ES-I3 (cell line): ENCODE measurements around the gene SNCB.

Experiments used
- H3K36me3 ChIP-seq: 2 replicates; pipeline ENCODE4 v1.6.1; 2013; ENCODE audit warnings: mild to moderate bottlenecking, low read length, control low read depth, moderate library complexity; ENCODE audit not compliant: insufficient read depth
- H3K4me1 ChIP-seq: 2 replicates; pipeline ENCODE4 v1.6.1; 2013; ENCODE audit warnings: mild to moderate bottlenecking, control low read depth, low read length; ENCODE audit not compliant: insufficient read depth
- H3K9ac ChIP-seq: 2 replicates; pipeline ENCODE4 v1.6.1; 2013; ENCODE audit warnings: low read depth, mild to moderate bottlenecking, low read length, moderate library complexity
- H3K9me3 ChIP-seq: 2 replicates; pipeline ENCODE4 v1.6.1; 2013; ENCODE audit warnings: mild to moderate bottlenecking, low read length, moderate library complexity; ENCODE audit not compliant: control insufficient read depth, insufficient read depth

The SNCB gene

GRCh38 chr5:176581361-176581760 is 49.0 kb downstream of the SNCB start:
- no peak overlapping the region for H3K9ac ChIP-seq
- H3K9me3 ChIP-seq: no peaks in the 10 kb centered on the region
- H3K4me1 ChIP-seq: no peaks in the 10 kb centered on the region
- H3K36me3 ChIP-seq: no peaks in the 10 kb centered on the region

GRCh38 chr5:176579323-176579722 is 51.0 kb downstream of the SNCB start:
- Histone ChIP-seq H3K9ac (no peak overlapping the region), H3K9me3 (no peaks in the 10 kb centered on the region), H3K4me1 (no peaks in the 10 kb centered on the region), H3K36me3 (no peaks in the 10 kb centered on the region)

- no peaks in the 10 kb centered on the region for H3K9me3 ChIP-seq
- H3K9ac ChIP-seq: no peak overlapping the region
- H3K4me1 ChIP-seq: no peaks in the 10 kb centered on the region
- H3K36me3 ChIP-seq: no peaks in the 10 kb centered on the region
Measured at GRCh38 chr5:176578391-176578808, 51.9 kb downstream of the SNCB start.

- no peaks in the 10 kb centered on the region for H3K9me3 ChIP-seq
- H3K9ac ChIP-seq: no peak overlapping the region
- no peaks in the 10 kb centered on the region for H3K4me1 ChIP-seq
- H3K36me3 ChIP-seq: no peaks in the 10 kb centered on the region
Measured at GRCh38 chr5:176577312-176578176, 52.8 kb downstream of the SNCB start.

- Histone ChIP-seq H3K9ac (no peak overlapping the region), H3K9me3 (no peaks in the 10 kb centered on the region), H3K36me3 (no peaks in the 10 kb centered on the region), H3K4me1 (no peaks in the 10 kb centered on the region)
Measured at GRCh38 chr5:176575488-176576422, 54.6 kb downstream of the SNCB start.

GRCh38 chr5:176575066-176575465 is 55.3 kb downstream of the SNCB start:
- Histone ChIP-seq H3K9me3 (no peaks in the 10 kb centered on the region), H3K36me3 (no peaks in the 10 kb centered on the region), H3K9ac (no peak overlapping the region), H3K4me1 (no peaks in the 10 kb centered on the region)

GRCh38 chr5:176574297-176574591 is 56.1 kb downstream of the SNCB start:
- no peaks in the 10 kb centered on the region for H3K4me1 ChIP-seq
- H3K9ac ChIP-seq: no peak overlapping the region
- no peaks in the 10 kb centered on the region for H3K9me3 ChIP-seq
- H3K36me3 ChIP-seq: no peaks in the 10 kb centered on the region

GRCh38 chr5:176573564-176574296 is 56.6 kb downstream of the SNCB start:
- Histone ChIP-seq H3K9me3 (no peaks in the 10 kb centered on the region), H3K4me1 (no peaks in the 10 kb centered on the region), H3K36me3 (no peaks in the 10 kb centered on the region), H3K9ac (no peak overlapping the region)
